Measurements from ENCODE around the gene WASF1. TPM values are rescaled to one million over a fixed set of nuclear protein-coding genes. Genes with fewer than 3 reads are reported as not detected.

Gene WASF1
- total RNA-seq, 1 experiment from 2014 or later, result 22.3 TPM

- Mint-ChIP-seq H3K27ac (no peak overlapping the region), H3K36me3 (peaks cover 4% of the 10 kb centered on the region), H3K9me3 (no peaks in the 10 kb centered on the region), H3K4me1 (no peaks in the 10 kb centered on the region), H3K4me3 (no peak overlapping the region), H3K27me3 (ENCODE audit: low read depth) (no peaks in the 10 kb centered on the region)
- TF ChIP-seq, protein P1, sequence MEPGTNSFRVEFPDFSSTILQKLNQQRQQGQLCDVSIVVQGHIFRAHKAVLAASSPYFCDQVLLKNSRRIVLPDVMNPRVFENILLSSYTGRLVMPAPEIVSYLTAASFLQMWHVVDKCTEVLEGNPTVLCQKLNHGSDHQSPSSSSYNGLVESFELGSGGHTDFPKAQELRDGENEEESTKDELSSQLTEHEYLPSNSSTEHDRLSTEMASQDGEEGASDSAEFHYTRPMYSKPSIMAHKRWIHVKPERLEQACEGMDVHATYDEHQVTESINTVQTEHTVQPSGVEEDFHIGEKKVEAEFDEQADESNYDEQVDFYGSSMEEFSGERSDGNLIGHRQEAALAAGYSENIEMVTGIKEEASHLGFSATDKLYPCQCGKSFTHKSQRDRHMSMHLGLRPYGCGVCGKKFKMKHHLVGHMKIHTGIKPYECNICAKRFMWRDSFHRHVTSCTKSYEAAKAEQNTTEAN (CRISPR knock-in tag; IDR thresholded peaks at IDR 0.05), result no peak
- TF ChIP-seq CREM (CRISPR knock-in tag; IDR thresholded peaks at IDR 0.05) (no peak), SOX15 (CRISPR knock-in tag; IDR thresholded peaks at IDR 0.05) (no peak), MLX (CRISPR knock-in tag; IDR thresholded peaks at IDR 0.05) (no peak), ESRRA (CRISPR knock-in tag; IDR thresholded peaks at IDR 0.05; ENCODE audit: borderline replicate concordance) (no peak)
- TF ChIP-seq, protein P2, sequence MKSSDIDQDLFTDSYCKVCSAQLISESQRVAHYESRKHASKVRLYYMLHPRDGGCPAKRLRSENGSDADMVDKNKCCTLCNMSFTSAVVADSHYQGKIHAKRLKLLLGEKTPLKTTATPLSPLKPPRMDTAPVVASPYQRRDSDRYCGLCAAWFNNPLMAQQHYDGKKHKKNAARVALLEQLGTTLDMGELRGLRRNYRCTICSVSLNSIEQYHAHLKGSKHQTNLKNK (CRISPR knock-in tag; IDR thresholded peaks at IDR 0.05), result no peak
- TF ChIP-seq, protein P3, sequence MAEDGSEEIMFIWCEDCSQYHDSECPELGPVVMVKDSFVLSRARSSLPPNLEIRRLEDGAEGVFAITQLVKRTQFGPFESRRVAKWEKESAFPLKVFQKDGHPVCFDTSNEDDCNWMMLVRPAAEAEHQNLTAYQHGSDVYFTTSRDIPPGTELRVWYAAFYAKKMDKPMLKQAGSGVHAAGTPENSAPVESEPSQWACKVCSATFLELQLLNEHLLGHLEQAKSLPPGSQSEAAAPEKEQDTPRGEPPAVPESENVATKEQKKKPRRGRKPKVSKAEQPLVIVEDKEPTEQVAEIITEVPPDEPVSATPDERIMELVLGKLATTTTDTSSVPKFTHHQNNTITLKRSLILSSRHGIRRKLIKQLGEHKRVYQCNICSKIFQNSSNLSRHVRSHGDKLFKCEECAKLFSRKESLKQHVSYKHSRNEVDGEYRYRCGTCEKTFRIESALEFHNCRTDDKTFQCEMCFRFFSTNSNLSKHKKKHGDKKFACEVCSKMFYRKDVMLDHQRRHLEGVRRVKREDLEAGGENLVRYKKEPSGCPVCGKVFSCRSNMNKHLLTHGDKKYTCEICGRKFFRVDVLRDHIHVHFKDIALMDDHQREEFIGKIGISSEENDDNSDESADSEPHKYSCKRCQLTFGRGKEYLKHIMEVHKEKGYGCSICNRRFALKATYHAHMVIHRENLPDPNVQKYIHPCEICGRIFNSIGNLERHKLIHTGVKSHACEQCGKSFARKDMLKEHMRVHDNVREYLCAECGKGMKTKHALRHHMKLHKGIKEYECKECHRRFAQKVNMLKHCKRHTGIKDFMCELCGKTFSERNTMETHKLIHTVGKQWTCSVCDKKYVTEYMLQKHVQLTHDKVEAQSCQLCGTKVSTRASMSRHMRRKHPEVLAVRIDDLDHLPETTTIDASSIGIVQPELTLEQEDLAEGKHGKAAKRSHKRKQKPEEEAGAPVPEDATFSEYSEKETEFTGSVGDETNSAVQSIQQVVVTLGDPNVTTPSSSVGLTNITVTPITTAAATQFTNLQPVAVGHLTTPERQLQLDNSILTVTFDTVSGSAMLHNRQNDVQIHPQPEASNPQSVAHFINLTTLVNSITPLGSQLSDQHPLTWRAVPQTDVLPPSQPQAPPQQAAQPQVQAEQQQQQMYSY (CRISPR knock-in tag; IDR thresholded peaks at IDR 0.05), result no peak
- POLR2A ChIA-PET, result no interaction called here
- CTCF ChIA-PET, result no interaction called here
- no peak for DNase-seq (ENCODE audit: low spot score)
- no peak for ATAC-seq
These were observed 9.3 kb upstream of the WASF1 start for GRCh38 chr6:110188791-110189190.

- TF ChIP-seq TEAD4 (CRISPR knock-in tag; IDR thresholded peaks at IDR 0.05) (no peak), NFYB (CRISPR knock-in tag; conservative IDR thresholded peaks at IDR 0.05; ENCODE audit: low read depth) (no peak)
- Mint-ChIP-seq H3K27me3 (ENCODE audit: low read depth) (no peaks in the 10 kb centered on the region), H3K4me1 (no peaks in the 10 kb centered on the region), H3K4me3 (no peak overlapping the region), H3K27ac (peak overlapping the region; percentile 22; the same call in 1 of the 2 replicates), H3K9me3 (no peaks in the 10 kb centered on the region), H3K36me3 (no peaks in the 10 kb centered on the region)
- no peak for ATAC-seq
- no peak for DNase-seq (ENCODE audit: low spot score)
- ChIA-PET POLR2A (interaction anchor here (0.7 kb wide), 1 partner anchor 8 kb away, joined by 3 read pairs; no protein-coding TSS in a partner anchor), CTCF (no interaction called here)
These were observed 6.4 kb upstream of the WASF1 start for GRCh38 chr6:110185879-110186278.

GRCh38 chr6:110183292-110183885 lies 3.9 kb upstream of the WASF1 start:
- Mint-ChIP-seq H3K27me3 (ENCODE audit: low read depth) (no peaks in the 10 kb centered on the region), H3K36me3 (no peaks in the 10 kb centered on the region), H3K4me3 (no peak overlapping the region), H3K9me3 (no peaks in the 10 kb centered on the region), H3K27ac (no peak overlapping the region), H3K4me1 (peaks cover 2% of the 10 kb centered on the region)
- POLR2A ChIA-PET, result no interaction called here
- ATAC-seq (no peak), DNase-seq (ENCODE audit: low spot score) (no peak)
- CTCF ChIA-PET, result no interaction called here
- no peak for TF ChIP-seq ESRRA (CRISPR knock-in tag; IDR thresholded peaks at IDR 0.05; ENCODE audit: borderline replicate concordance)
- no peak for TF ChIP-seq CREB1 (CRISPR knock-in tag; IDR thresholded peaks at IDR 0.05)
- TF ChIP-seq, protein P4, sequence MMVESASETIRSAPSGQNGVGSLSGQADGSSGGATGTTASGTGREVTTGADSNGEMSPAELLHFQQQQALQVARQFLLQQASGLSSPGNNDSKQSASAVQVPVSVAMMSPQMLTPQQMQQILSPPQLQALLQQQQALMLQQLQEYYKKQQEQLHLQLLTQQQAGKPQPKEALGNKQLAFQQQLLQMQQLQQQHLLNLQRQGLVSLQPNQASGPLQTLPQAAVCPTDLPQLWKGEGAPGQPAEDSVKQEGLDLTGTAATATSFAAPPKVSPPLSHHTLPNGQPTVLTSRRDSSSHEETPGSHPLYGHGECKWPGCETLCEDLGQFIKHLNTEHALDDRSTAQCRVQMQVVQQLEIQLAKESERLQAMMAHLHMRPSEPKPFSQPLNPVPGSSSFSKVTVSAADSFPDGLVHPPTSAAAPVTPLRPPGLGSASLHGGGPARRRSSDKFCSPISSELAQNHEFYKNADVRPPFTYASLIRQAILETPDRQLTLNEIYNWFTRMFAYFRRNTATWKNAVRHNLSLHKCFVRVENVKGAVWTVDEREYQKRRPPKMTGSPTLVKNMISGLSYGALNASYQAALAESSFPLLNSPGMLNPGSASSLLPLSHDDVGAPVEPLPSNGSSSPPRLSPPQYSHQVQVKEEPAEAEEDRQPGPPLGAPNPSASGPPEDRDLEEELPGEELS (CRISPR knock-in tag; IDR thresholded peaks at IDR 0.05), result no peak
- TF ChIP-seq ZNF423 (CRISPR knock-in tag; IDR thresholded peaks at IDR 0.05), result no peak
- no peak for TF ChIP-seq AFF4 (CRISPR knock-in tag; IDR thresholded peaks at IDR 0.05; ENCODE audit: borderline replicate concordance)
- no peak for TF ChIP-seq TEAD4 (CRISPR knock-in tag; IDR thresholded peaks at IDR 0.05)
- no peak for TF ChIP-seq RORB (CRISPR knock-in tag; IDR thresholded peaks at IDR 0.05)
- TF ChIP-seq, protein P2 (CRISPR knock-in tag; IDR thresholded peaks at IDR 0.05), result no peak
- TF ChIP-seq GTF2I (CRISPR knock-in tag; conservative IDR thresholded peaks at IDR 0.05), result no peak
- TF ChIP-seq ZNF263 (CRISPR knock-in tag; IDR thresholded peaks at IDR 0.05; ENCODE audit: low read depth), result no peak
- TF ChIP-seq RELA (CRISPR knock-in tag; IDR thresholded peaks at IDR 0.05; ENCODE audit: borderline replicate concordance), result no peak
- TF ChIP-seq NR2C2 (CRISPR knock-in tag; IDR thresholded peaks at IDR 0.05), result no peak

Measured in WTC11 (cell line).